Dendritic cell treated with granulocyte-macrophage colony-stimulating factor and Interleukin-4, amounts not matched to agents 40 ng/mL and 50 ng/mL, for 4 days (primary cell): ENCODE results near the gene SURF4.
A peak's percentile ranks its signal among the peaks of the same experiment; 100 is the strongest.

Experiments used
- H3K27ac Mint-ChIP-seq: one replicate; pipeline ENCODE4 v1.8.0; 2022; ENCODE audit warnings: mild to moderate bottlenecking, mixed read lengths
- H3K27me3 Mint-ChIP-seq: one replicate; pipeline ENCODE4 v1.8.0; 2022; ENCODE audit warnings: mild to moderate bottlenecking, mixed read lengths
- H3K36me3 Mint-ChIP-seq: one replicate; pipeline ENCODE4 v1.8.0; 2022; ENCODE audit warnings: low read depth, mixed read lengths
- H3K4me1 Mint-ChIP-seq: one replicate; pipeline ENCODE4 v1.8.0; 2022; ENCODE audit warnings: low read depth, mixed read lengths
- H3K4me3 Mint-ChIP-seq: one replicate; pipeline ENCODE4 v1.8.0; 2022; ENCODE audit warnings: mild to moderate bottlenecking, moderate library complexity, mixed read lengths
- H3K9me3 Mint-ChIP-seq: one replicate; pipeline ENCODE4 v1.8.0; 2022; ENCODE audit warnings: mixed read lengths
- intact Hi-C: fragments of 100-400 bp; cut with micrococcal nuclease; formaldehyde crosslinking; loops from one replicate; pipeline ENCODE4 v1.15.0; 2022

Gene SURF4

GRCh38 chr9:133375116-133375723 is 640 bp downstream of the SURF4 start:
- Mint-ChIP-seq H3K27ac (peak overlapping the region; percentile 94), H3K4me3 (peak overlapping the region; percentile 97), H3K4me1 (peaks cover 49% of the 10 kb centered on the region), H3K36me3 (peaks cover 42% of the 10 kb centered on the region), H3K27me3 (peaks cover 2% of the 10 kb centered on the region), H3K9me3 (no peaks in the 10 kb centered on the region)
- intact Hi-C loops: no loop called here

GRCh38 chr9:133374612-133375115 is 1.2 kb downstream of the SURF4 start:
- Mint-ChIP-seq H3K36me3 (peaks cover 48% of the 10 kb centered on the region), H3K27ac (peak overlapping the region; percentile 94), H3K4me3 (peak overlapping the region; percentile 97), H3K4me1 (peaks cover 54% of the 10 kb centered on the region), H3K27me3 (peaks cover 2% of the 10 kb centered on the region), H3K9me3 (no peaks in the 10 kb centered on the region)
- intact Hi-C loops: no loop called here

GRCh38 chr9:133372144-133372543 is 3.7 kb downstream of the SURF4 start:
- H3K36me3 Mint-ChIP-seq: peaks cover 73% of the 10 kb centered on the region
- H3K27me3 Mint-ChIP-seq: peaks cover under 1% of the 10 kb centered on the region
- H3K4me3 Mint-ChIP-seq: no peak overlapping the region
- no peaks in the 10 kb centered on the region for H3K9me3 Mint-ChIP-seq
- H3K27ac Mint-ChIP-seq: peak overlapping the region; percentile 31
- peaks cover 70% of the 10 kb centered on the region for H3K4me1 Mint-ChIP-seq
- intact Hi-C loops: no loop called here

- intact Hi-C loops: no loop called here
- H3K9me3 Mint-ChIP-seq: no peaks in the 10 kb centered on the region
- H3K27me3 Mint-ChIP-seq: no peaks in the 10 kb centered on the region
- peaks cover 70% of the 10 kb centered on the region for H3K4me1 Mint-ChIP-seq
- H3K36me3 Mint-ChIP-seq: peaks cover 81% of the 10 kb centered on the region
- H3K27ac Mint-ChIP-seq: peak overlapping the region; percentile 1
- H3K4me3 Mint-ChIP-seq: no peak overlapping the region
These were observed 4.6 kb downstream of the SURF4 start for GRCh38 chr9:133371261-133371711.

- no peaks in the 10 kb centered on the region for H3K27me3 Mint-ChIP-seq
- peak overlapping the region; percentile 1 for H3K27ac Mint-ChIP-seq
- peaks cover 87% of the 10 kb centered on the region for H3K36me3 Mint-ChIP-seq
- no peak overlapping the region for H3K4me3 Mint-ChIP-seq
- H3K9me3 Mint-ChIP-seq: no peaks in the 10 kb centered on the region
- H3K4me1 Mint-ChIP-seq: peaks cover 70% of the 10 kb centered on the region
- intact Hi-C loops: no loop called here
These were observed 5.2 kb downstream of the SURF4 start for GRCh38 chr9:133370685-133371084.

- no peaks in the 10 kb centered on the region for H3K27me3 Mint-ChIP-seq
- intact Hi-C loops: no loop called here
- H3K36me3 Mint-ChIP-seq: peaks cover 90% of the 10 kb centered on the region
These were observed 5.9 kb downstream of the SURF4 start for GRCh38 chr9:133369933-133370332.

GRCh38 chr9:133369422-133369821 is 6.4 kb downstream of the SURF4 start:
- Mint-ChIP-seq H3K27ac (no peak overlapping the region), H3K4me1 (peaks cover 63% of the 10 kb centered on the region), H3K9me3 (no peaks in the 10 kb centered on the region), H3K4me3 (no peak overlapping the region), H3K36me3 (peaks cover 92% of the 10 kb centered on the region), H3K27me3 (no peaks in the 10 kb centered on the region)
- intact Hi-C loops: no loop called here

More at GRCh38 chr9:133369933-133370332, 5.9 kb downstream of the SURF4 start:
- H3K9me3 Mint-ChIP-seq: no peaks in the 10 kb centered on the region
- no peak overlapping the region for H3K27ac Mint-ChIP-seq
- peaks cover 68% of the 10 kb centered on the region for H3K4me1 Mint-ChIP-seq
- H3K4me3 Mint-ChIP-seq: no peak overlapping the region

- no peak overlapping the region for H3K27ac Mint-ChIP-seq
- H3K4me3 Mint-ChIP-seq: no peak overlapping the region
- no peaks in the 10 kb centered on the region for H3K27me3 Mint-ChIP-seq
- no peaks in the 10 kb centered on the region for H3K9me3 Mint-ChIP-seq
- intact Hi-C loops: no loop called here
- peaks cover 53% of the 10 kb centered on the region for H3K4me1 Mint-ChIP-seq
- H3K36me3 Mint-ChIP-seq: peaks cover 100% of the 10 kb centered on the region
These were observed 7.5 kb downstream of the SURF4 start for GRCh38 chr9:133368249-133368881.

- Mint-ChIP-seq H3K4me1 (peaks cover 47% of the 10 kb centered on the region), H3K4me3 (no peak overlapping the region), H3K27me3 (no peaks in the 10 kb centered on the region), H3K9me3 (no peaks in the 10 kb centered on the region), H3K36me3 (peaks cover 100% of the 10 kb centered on the region), H3K27ac (no peak overlapping the region)
- intact Hi-C loops: no loop called here
These were observed 8.1 kb downstream of the SURF4 start for GRCh38 chr9:133367778-133368177.

GRCh38 chr9:133367221-133367620 is 8.6 kb downstream of the SURF4 start:
- Mint-ChIP-seq H3K27me3 (no peaks in the 10 kb centered on the region), H3K36me3 (peaks cover 100% of the 10 kb centered on the region), H3K4me1 (peaks cover 42% of the 10 kb centered on the region), H3K9me3 (no peaks in the 10 kb centered on the region), H3K27ac (no peak overlapping the region), H3K4me3 (no peak overlapping the region)
- intact Hi-C loops: no loop called here

GRCh38 chr9:133366435-133366834 is 9.4 kb downstream of the SURF4 start:
- Mint-ChIP-seq H3K4me3 (no peak overlapping the region), H3K36me3 (peaks cover 100% of the 10 kb centered on the region), H3K4me1 (peaks cover 34% of the 10 kb centered on the region), H3K27ac (no peak overlapping the region), H3K9me3 (no peaks in the 10 kb centered on the region), H3K27me3 (no peaks in the 10 kb centered on the region)
- intact Hi-C loops: no loop called here

GRCh38 chr9:133362359-133363044 is 13.4 kb downstream of the SURF4 start:
- H3K4me3 Mint-ChIP-seq: no peak overlapping the region
- no peaks in the 10 kb centered on the region for H3K9me3 Mint-ChIP-seq
- H3K27me3 Mint-ChIP-seq: no peaks in the 10 kb centered on the region
- H3K27ac Mint-ChIP-seq: no peak overlapping the region
- peaks cover 99% of the 10 kb centered on the region for H3K36me3 Mint-ChIP-seq
- intact Hi-C loops: no loop called here
- peaks cover 17% of the 10 kb centered on the region for H3K4me1 Mint-ChIP-seq

GRCh38 chr9:133361507-133362092 is 14.3 kb downstream of the SURF4 start:
- intact Hi-C loops: no loop called here
- no peaks in the 10 kb centered on the region for H3K27me3 Mint-ChIP-seq
- H3K4me3 Mint-ChIP-seq: no peak overlapping the region
- H3K4me1 Mint-ChIP-seq: peaks cover 24% of the 10 kb centered on the region
- no peak overlapping the region for H3K27ac Mint-ChIP-seq
- H3K9me3 Mint-ChIP-seq: no peaks in the 10 kb centered on the region
- H3K36me3 Mint-ChIP-seq: peaks cover 90% of the 10 kb centered on the region
